ENCODE results near the gene RAET1E.
"Not testable (repeated sequence)": the region's sequence is repeated elsewhere in the genome, so short reads cannot be mapped to it uniquely, and the experiment has no call there.

RAET1E gene

GRCh38 chr6:149897855-149898744 lies at the start of gene RAET1E:
TSS of gene RAET1E (minus strand) at chr6:149898113. CDS start at chr6:149890901, 7,212 bp downstream.
- peak; percentile 66 for DNase-seq

- not testable (repeated sequence) for DNase-seq
Observed at GRCh38 chr6:149947533-149947932, 49.6 kb upstream of the RAET1E start.

GRCh38 chr6:149946631-149947030 lies 48.7 kb upstream of the RAET1E start:
- DNase-seq, result not testable (repeated sequence)

GRCh38 chr6:149945276-149945675 lies 47.4 kb upstream of the RAET1E start:
- not testable (repeated sequence) for DNase-seq

- not testable (repeated sequence) for DNase-seq
Observed at GRCh38 chr6:149943321-149943720, 45.4 kb upstream of the RAET1E start.

GRCh38 chr6:149942461-149942829 lies 44.5 kb upstream of the RAET1E start:
- no peak for DNase-seq

- DNase-seq, result peak; percentile 84
Observed at GRCh38 chr6:149941583-149942460, 43.9 kb upstream of the RAET1E start, which contains the start of gene ULBP2. TSS of gene ULBP2 (plus strand) at chr6:149942014. CDS start at chr6:149942073, 59 bp downstream.

GRCh38 chr6:149940672-149940982 lies 42.7 kb upstream of the RAET1E start:
- DNase-seq, result no peak

- no peak for DNase-seq
Observed at GRCh38 chr6:149939909-149940671, 42.2 kb upstream of the RAET1E start.

GRCh38 chr6:149939356-149939648 lies 41.4 kb upstream of the RAET1E start:
- DNase-seq, result no peak

- no peak for DNase-seq
Observed at GRCh38 chr6:149938571-149939355, 40.9 kb upstream of the RAET1E start.

GRCh38 chr6:149938013-149938570 lies 40.2 kb upstream of the RAET1E start:
- not testable (repeated sequence) for DNase-seq

- no peak for DNase-seq
Observed at GRCh38 chr6:149936743-149937142, 38.8 kb upstream of the RAET1E start.

GRCh38 chr6:149935668-149936067 lies 37.8 kb upstream of the RAET1E start:
- DNase-seq, result no peak

GRCh38 chr6:149935246-149935645 lies 37.3 kb upstream of the RAET1E start:
- DNase-seq, result no peak

GRCh38 chr6:149934249-149935156 lies 36.6 kb upstream of the RAET1E start:
- DNase-seq, result peak; percentile 81

- DNase-seq, result no peak
Observed at GRCh38 chr6:149933461-149933860, 35.5 kb upstream of the RAET1E start.

- no peak for DNase-seq
Observed at GRCh38 chr6:149933036-149933435, 35.1 kb upstream of the RAET1E start.

GRCh38 chr6:149931501-149931900 lies 33.6 kb upstream of the RAET1E start:
- DNase-seq, result no peak

GRCh38 chr6:149929422-149929821 lies 31.5 kb upstream of the RAET1E start:
- DNase-seq, result no peak

GRCh38 chr6:149927025-149927424 lies 29.1 kb upstream of the RAET1E start:
- not testable (repeated sequence) for DNase-seq
